DOHH2 (cell line): Measurements from ENCODE around the gene KLHL42.

Experiments used
- EZH2phosphoT487 ChIP-seq: fragments of 200-600 bp; sonication (generic); IDR thresholded peaks from 2 replicates; pipeline ENCODE4 v1.6.1; 2017; ENCODE audit warnings: borderline replicate concordance, mild to moderate bottlenecking, antibody characterized with exemption, low read length, moderate library complexity, mixed read lengths
- TF ChIP-seq, protein P1 (sequence below): fragments of 200-600 bp; sonication (generic); IDR thresholded peaks from one replicate; pipeline ENCODE4 v1.5.1; 2014; ENCODE audit warnings: antibody characterized with exemption, mild to moderate bottlenecking, low read depth, low read length; ENCODE audit not compliant: poor library complexity, severe bottlenecking

DNA sequence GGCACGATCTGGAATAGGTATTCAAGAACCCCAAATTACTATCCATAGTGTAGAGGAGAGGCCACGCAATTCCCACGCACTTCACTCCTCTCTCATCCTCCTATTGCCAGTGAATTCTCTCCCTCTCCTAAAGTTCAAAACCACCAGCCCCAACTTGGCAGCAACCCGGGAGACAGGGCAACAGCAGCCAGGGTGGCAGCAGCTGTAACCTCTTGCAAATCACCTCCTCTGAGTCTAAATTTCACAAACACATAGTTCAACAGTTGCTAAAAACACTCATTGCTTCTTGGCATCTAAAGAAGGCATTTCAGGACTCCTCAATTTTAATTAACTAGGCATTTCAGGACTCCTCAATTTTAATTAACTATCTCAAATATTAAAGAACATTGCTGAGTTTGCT lies 37.7 kb downstream of the KLHL42 start:
- TF ChIP-seq, protein P1, sequence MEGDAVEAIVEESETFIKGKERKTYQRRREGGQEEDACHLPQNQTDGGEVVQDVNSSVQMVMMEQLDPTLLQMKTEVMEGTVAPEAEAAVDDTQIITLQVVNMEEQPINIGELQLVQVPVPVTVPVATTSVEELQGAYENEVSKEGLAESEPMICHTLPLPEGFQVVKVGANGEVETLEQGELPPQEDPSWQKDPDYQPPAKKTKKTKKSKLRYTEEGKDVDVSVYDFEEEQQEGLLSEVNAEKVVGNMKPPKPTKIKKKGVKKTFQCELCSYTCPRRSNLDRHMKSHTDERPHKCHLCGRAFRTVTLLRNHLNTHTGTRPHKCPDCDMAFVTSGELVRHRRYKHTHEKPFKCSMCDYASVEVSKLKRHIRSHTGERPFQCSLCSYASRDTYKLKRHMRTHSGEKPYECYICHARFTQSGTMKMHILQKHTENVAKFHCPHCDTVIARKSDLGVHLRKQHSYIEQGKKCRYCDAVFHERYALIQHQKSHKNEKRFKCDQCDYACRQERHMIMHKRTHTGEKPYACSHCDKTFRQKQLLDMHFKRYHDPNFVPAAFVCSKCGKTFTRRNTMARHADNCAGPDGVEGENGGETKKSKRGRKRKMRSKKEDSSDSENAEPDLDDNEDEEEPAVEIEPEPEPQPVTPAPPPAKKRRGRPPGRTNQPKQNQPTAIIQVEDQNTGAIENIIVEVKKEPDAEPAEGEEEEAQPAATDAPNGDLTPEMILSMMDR, result no peak
- TF ChIP-seq EZH2phosphoT487, result no peak
